Measurements from ENCODE around the gene PFKFB3. TPM values are rescaled to one million over a fixed set of nuclear protein-coding genes. Genes with fewer than 3 reads are reported as not detected.

Gene PFKFB3
- total and polyA plus RNA-seq, 2 of the 4 experiments (the other 2 are of a cell fraction): 34.1 to 45.5 TPM

- DNase-seq: no peak
- no peak overlapping the region for H3K27ac ChIP-seq (ENCODE audit: insufficient read depth, low read length)
- no peak overlapping the region for H2BK120ac ChIP-seq (ENCODE audit: low read depth, low read length)
- H3K14ac ChIP-seq (replicated peaks; ENCODE audit: low read depth, low read length): no peak overlapping the region
- BruUV-seq (replicated peaks): no TSS peak
- H3K56ac ChIP-seq (ENCODE audit: extremely low read depth, insufficient read depth, low read length): no peak overlapping the region
- ATAC-seq (ENCODE audit: low read depth): no peak
- no peak overlapping the region for H3K4me3 ChIP-seq (ENCODE audit: insufficient read depth, low read depth, low read length)
- no peak overlapping the region for H2AK9ac ChIP-seq (replicated peaks; ENCODE audit: low read depth, low read length, poor library complexity)
- peaks cover 24% of the 10 kb centered on the region for H4K20me1 ChIP-seq (ENCODE audit: insufficient read depth, low read length)
- no peak overlapping the region for H2BK15ac ChIP-seq (ENCODE audit: low read depth, low read length)
- no CpG with 5 or more reads among the region's 11 CpGs for WGBS, 2 experiments (ENCODE audit: extremely low coverage in 2 of 2, insufficient read length in 1 of 2)
- H3K36me3 ChIP-seq (ENCODE audit: control insufficient read depth, insufficient read depth, low read length): peaks cover 70% of the 10 kb centered on the region
- no peak overlapping the region for H3K4me2 ChIP-seq (ENCODE audit: low read depth, low read length)
- H3K18ac ChIP-seq (ENCODE audit: low read depth, low read length): no peak overlapping the region
- H3K27me3 ChIP-seq (ENCODE audit: control insufficient read depth, insufficient read depth, low read length): no peaks in the 10 kb centered on the region
- H3K9me1 ChIP-seq (ENCODE audit: insufficient read depth, low read length): peaks cover 5% of the 10 kb centered on the region; the same call in 1 of the 2 replicates
- no peaks in the 10 kb centered on the region for H3K4me1 ChIP-seq (ENCODE audit: control insufficient read depth, insufficient read depth, low read length)
- TF ChIP-seq CEBPB (IDR thresholded peaks at IDR 0.05; ENCODE audit: low read depth, low read length) (no peak), MXI1 (IDR thresholded peaks at IDR 0.05; ENCODE audit: borderline replicate concordance, low read depth, low read length) (no peak)
- no peak overlapping the region for H3K23ac ChIP-seq (ENCODE audit: low read depth, low read length)
- H4K8ac ChIP-seq (ENCODE audit: low read depth in 2 of 2, low read length in 2 of 2): no peak overlapping the region
- no peak overlapping the region for H2BK20ac ChIP-seq (ENCODE audit: low read depth, low read length)
- H4K5ac ChIP-seq (ENCODE audit: low read depth, low read length): no peak overlapping the region
- H3K9ac ChIP-seq (ENCODE audit: low read depth, low read length): no peak overlapping the region; the same call in 1 of the 2 replicates
- H3K4ac ChIP-seq (ENCODE audit: low read depth, low read length): no peak overlapping the region
- ChIA-PET POLR2A (ENCODE audit: unreplicated experiment) (no interaction called here), CTCF (no interaction called here)
- intact Hi-C loops (cut with micrococcal nuclease): no loop called here
- no peak overlapping the region for H2AK5ac ChIP-seq (ENCODE audit: low read depth, low read length)
- H4K91ac ChIP-seq (ENCODE audit: insufficient read depth, low read depth, low read length): no peak overlapping the region
- no peaks in the 10 kb centered on the region for H3K9me3 ChIP-seq (ENCODE audit: control insufficient read depth, insufficient read depth, low read length)
- H2AFZ ChIP-seq (replicated peaks; ENCODE audit: low read length, poor library complexity): no peak overlapping the region
- H2BK5ac ChIP-seq (ENCODE audit: low read depth, low read length, poor library complexity, severe bottlenecking): no peak overlapping the region
- peaks cover 10 to 51% of the 10 kb centered on the region in 2 experiments; a peak in 3 of 4 replicates for H3K79me1 ChIP-seq (ENCODE audit: low read depth in 1 of 2, low read length in 2 of 2)
- in situ Hi-C loops (cut with MboI; ENCODE audit: low sequenced_read_pairs): loop anchor here (25.0 kb wide), 1 partner anchor 504 kb away; no protein-coding TSS in a partner anchor
- dilution Hi-C loops (cut with HindIII; ENCODE audit: low sequenced_read_pairs, unreplicated experiment): no loop called here
These were observed 31.1 kb downstream of the PFKFB3 start for GRCh38 chr10:6233725-6234277.
